Activated CD4-positive, alpha-beta T cell treated with anti-CD3 and anti-CD28 coated beads, Interleukin-2, amount 10 ng/mL, durations not matched to agents 24 days and 14 days (primary cell): ENCODE measurements around the gene PYURF. TPM values are rescaled to one million over a fixed set of nuclear protein-coding genes. Genes with fewer than 3 reads are reported as not detected.

Source experiments
- DNase-seq: peaks from one replicate; pipeline ENCODE4 v3.0.0; 2022
- H3K27ac Mint-ChIP-seq: one replicate; pipeline ENCODE4 v1.8.0; 2022; ENCODE audit warnings: mild to moderate bottlenecking, mixed read lengths
- H3K27me3 Mint-ChIP-seq: one replicate; pipeline ENCODE4 v1.8.0; 2022; ENCODE audit warnings: mixed read lengths
- H3K36me3 Mint-ChIP-seq: one replicate; pipeline ENCODE4 v1.8.0; 2022; ENCODE audit warnings: low read depth, mild to moderate bottlenecking, mixed read lengths
- H3K4me1 Mint-ChIP-seq: one replicate; pipeline ENCODE4 v1.8.0; 2021; ENCODE audit warnings: mixed read lengths
- H3K4me3 Mint-ChIP-seq: one replicate; pipeline ENCODE4 v1.8.0; 2022; ENCODE audit warnings: mild to moderate bottlenecking, moderate library complexity, mixed read lengths
- H3K9me3 Mint-ChIP-seq: one replicate; pipeline ENCODE4 v1.8.0; 2021; ENCODE audit warnings: mixed read lengths
- intact Hi-C: fragments of 100-400 bp; cut with micrococcal nuclease; formaldehyde crosslinking; loops from one replicate; pipeline ENCODE4 v1.15.1; 2023
- total RNA-seq: library from RNA; stranded (reverse); gene quantifications from 2 replicates; pipeline ENCODE4 v1.2.3, GENCODE V29; 2022

PYURF gene
- total RNA-seq, 1 donor from 2014 or later: 54.6 TPM

DNA sequence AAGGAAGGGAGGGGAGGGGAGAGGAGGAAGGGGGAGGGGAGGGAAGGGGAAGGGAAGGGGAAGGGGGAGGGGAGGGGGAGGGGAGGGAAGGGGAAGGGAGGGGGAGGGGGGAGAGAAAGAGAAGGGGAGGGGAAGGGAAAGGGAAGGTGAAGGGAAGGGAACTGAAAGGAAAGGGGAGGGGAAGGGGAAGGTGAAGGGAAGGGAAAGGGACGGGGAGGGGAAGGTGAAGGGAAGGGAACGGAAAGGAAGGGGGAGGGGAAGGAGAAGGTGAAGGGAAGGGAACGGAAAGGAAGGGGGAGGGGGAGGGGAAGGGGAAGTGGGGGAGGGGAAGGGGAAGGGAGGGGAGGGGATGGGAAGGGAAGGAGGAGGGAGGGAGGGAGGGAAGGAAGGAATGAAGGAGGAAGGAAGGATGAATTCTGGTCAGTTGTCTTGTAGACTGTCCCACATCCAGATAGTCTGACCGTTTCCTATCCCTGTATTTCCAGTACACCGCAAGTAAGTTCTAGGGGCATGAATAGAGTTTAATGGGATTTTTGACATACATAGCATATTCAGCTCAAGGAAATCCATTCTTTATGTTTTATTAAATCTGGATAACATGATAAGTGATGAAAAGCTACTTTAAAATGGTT, 46.2 kb downstream of the PYURF start:
- intact Hi-C loops: no loop called here
- H3K27ac Mint-ChIP-seq: no peak overlapping the region
- H3K27me3 Mint-ChIP-seq: no peaks in the 10 kb centered on the region
- peaks cover 50% of the 10 kb centered on the region for H3K36me3 Mint-ChIP-seq
- H3K4me1 Mint-ChIP-seq: peaks cover 4% of the 10 kb centered on the region
- H3K4me3 Mint-ChIP-seq: no peak overlapping the region
- DNase-seq: no peak
- H3K9me3 Mint-ChIP-seq: no peaks in the 10 kb centered on the region

Other genes with a start within 250 kb of the PYURF start
- gene PPM1K, start 239.2 kb downstream of the PYURF start, total RNA-seq: 38.8 and 43.8 TPM in 2 replicates
- 5.3 and 6.4 TPM in 2 replicates for gene HERC6, start 144.9 kb downstream of the PYURF start, total RNA-seq
- gene HERC5, start 66.7 kb downstream of the PYURF start, total RNA-seq: 18.1 and 19.7 TPM in 2 replicates
- gene HERC3, start 68.7 kb upstream of the PYURF start, total RNA-seq: 18.8 and 18.9 TPM in 2 replicates
- 4.9 TPM in 2 replicates for gene NAP1L5, start 174.1 kb upstream of the PYURF start, total RNA-seq